CD4-positive, alpha-beta T cell treated with Interleukin-6 at 100 ng/mL for 8 hours (primary cell): ENCODE results near the gene METTL21A.
"Not testable (repeated sequence)": the region's sequence is repeated elsewhere in the genome, so short reads cannot be mapped to it uniquely, and the experiment has no call there.

Experiments used
- DNase-seq: peaks from one replicate; pipeline ENCODE4 v3.0.0-alpha.2; 2020; ENCODE audit warnings: mixed read lengths, low spot score

The METTL21A gene

GRCh38 chr2:207625014-207625907, at the start of gene METTL21A:
Gene METTL21A, minus strand, starts transcription at chr2:207625394. Its CDS starts 1,019 bp downstream, at chr2:207624375.
- DNase-seq = peak; percentile 95

GRCh38 chr2:207674826-207675225, 49.6 kb upstream of the METTL21A start:
- DNase-seq = no peak

GRCh38 chr2:207674266-207674774, 49.1 kb upstream of the METTL21A start:
- no peak for DNase-seq

- no peak for DNase-seq
Measured at GRCh38 chr2:207673431-207673830, 48.2 kb upstream of the METTL21A start.

- DNase-seq = no peak
Measured at GRCh38 chr2:207670887-207671286, 45.7 kb upstream of the METTL21A start.

- DNase-seq = no peak
Measured at GRCh38 chr2:207663870-207664545, 38.8 kb upstream of the METTL21A start.

GRCh38 chr2:207662203-207662602, 37.0 kb upstream of the METTL21A start:
- no peak for DNase-seq

GRCh38 chr2:207660994-207661393, 35.8 kb upstream of the METTL21A start:
- no peak for DNase-seq

GRCh38 chr2:207658156-207658555, 33.0 kb upstream of the METTL21A start:
- no peak for DNase-seq

GRCh38 chr2:207655000-207655399, 29.8 kb upstream of the METTL21A start:
- DNase-seq = no peak

- DNase-seq = not testable (repeated sequence)
Measured at GRCh38 chr2:207646582-207646981, 21.4 kb upstream of the METTL21A start.

GRCh38 chr2:207643892-207644291, 18.7 kb upstream of the METTL21A start:
- no peak for DNase-seq

GRCh38 chr2:207640661-207641060, 15.5 kb upstream of the METTL21A start:
- no peak for DNase-seq

GRCh38 chr2:207640160-207640559, 15.0 kb upstream of the METTL21A start:
- DNase-seq = no peak

- DNase-seq = not testable (repeated sequence)
Measured at GRCh38 chr2:207639288-207639687, 14.1 kb upstream of the METTL21A start.

GRCh38 chr2:207635468-207636200, 10.4 kb upstream of the METTL21A start:
- no peak for DNase-seq

GRCh38 chr2:207633686-207634085, 8.5 kb upstream of the METTL21A start:
- no peak for DNase-seq

- DNase-seq = no peak
Measured at GRCh38 chr2:207632575-207633493, 7.6 kb upstream of the METTL21A start.

GRCh38 chr2:207630491-207630890, 5.3 kb upstream of the METTL21A start:
- no peak for DNase-seq

- DNase-seq = no peak
Measured at GRCh38 chr2:207629553-207629952, 4.4 kb upstream of the METTL21A start.
